Omental fat pad (tissue), 4 donors: ENCODE measurements around the gene AFAP1L1. TPM values are rescaled to one million over a fixed set of nuclear protein-coding genes. Genes with fewer than 3 reads are reported as not detected.
"Not testable (repeated sequence)": the region's sequence is repeated elsewhere in the genome, so short reads cannot be mapped to it uniquely, and the experiment has no call there.

Experiments
- ATAC-seq: fragments of 150-250 bp; one replicate; pipeline ENCODE4 v1.9.1; 2016; ENCODE audit warnings: mild to moderate bottlenecking, moderate library complexity; ENCODE audit not compliant: low FRiP score
- DNase-seq: peaks from one replicate; pipeline ENCODE4 v3.0.0-alpha.2; 2019; ENCODE audit warnings: low spot score
- total RNA-seq, 4 donors: library from RNA; depleted of rRNA; stranded (reverse); fragments of >200 nt; gene quantifications; one replicate each; pipeline ENCODE4 v1.1.0, GENCODE V29; 2016
- TF ChIP-seq, protein P1 (sequence below), 3 donors: fragments of 450-650 bp; IDR thresholded peaks; one replicate each; pipeline ENCODE4 v1.5.1; 2016 to 2017; ENCODE audit warnings: antibody characterized with exemption in 3 of 3, mild to moderate bottlenecking in 3 of 3, moderate library complexity in 2 of 3

Gene AFAP1L1
- total RNA-seq, 4 donors from 2014 or later: 44.1 to 58.5 (median 46.9) TPM

GRCh38 chr5:149386166-149386565 is 114.5 kb downstream of the AFAP1L1 start:
- TF ChIP-seq, protein P1, sequence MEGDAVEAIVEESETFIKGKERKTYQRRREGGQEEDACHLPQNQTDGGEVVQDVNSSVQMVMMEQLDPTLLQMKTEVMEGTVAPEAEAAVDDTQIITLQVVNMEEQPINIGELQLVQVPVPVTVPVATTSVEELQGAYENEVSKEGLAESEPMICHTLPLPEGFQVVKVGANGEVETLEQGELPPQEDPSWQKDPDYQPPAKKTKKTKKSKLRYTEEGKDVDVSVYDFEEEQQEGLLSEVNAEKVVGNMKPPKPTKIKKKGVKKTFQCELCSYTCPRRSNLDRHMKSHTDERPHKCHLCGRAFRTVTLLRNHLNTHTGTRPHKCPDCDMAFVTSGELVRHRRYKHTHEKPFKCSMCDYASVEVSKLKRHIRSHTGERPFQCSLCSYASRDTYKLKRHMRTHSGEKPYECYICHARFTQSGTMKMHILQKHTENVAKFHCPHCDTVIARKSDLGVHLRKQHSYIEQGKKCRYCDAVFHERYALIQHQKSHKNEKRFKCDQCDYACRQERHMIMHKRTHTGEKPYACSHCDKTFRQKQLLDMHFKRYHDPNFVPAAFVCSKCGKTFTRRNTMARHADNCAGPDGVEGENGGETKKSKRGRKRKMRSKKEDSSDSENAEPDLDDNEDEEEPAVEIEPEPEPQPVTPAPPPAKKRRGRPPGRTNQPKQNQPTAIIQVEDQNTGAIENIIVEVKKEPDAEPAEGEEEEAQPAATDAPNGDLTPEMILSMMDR (IDR thresholded peaks at IDR 0.05): no peak
- ATAC-seq (no peak), DNase-seq (no peak)

DNA sequence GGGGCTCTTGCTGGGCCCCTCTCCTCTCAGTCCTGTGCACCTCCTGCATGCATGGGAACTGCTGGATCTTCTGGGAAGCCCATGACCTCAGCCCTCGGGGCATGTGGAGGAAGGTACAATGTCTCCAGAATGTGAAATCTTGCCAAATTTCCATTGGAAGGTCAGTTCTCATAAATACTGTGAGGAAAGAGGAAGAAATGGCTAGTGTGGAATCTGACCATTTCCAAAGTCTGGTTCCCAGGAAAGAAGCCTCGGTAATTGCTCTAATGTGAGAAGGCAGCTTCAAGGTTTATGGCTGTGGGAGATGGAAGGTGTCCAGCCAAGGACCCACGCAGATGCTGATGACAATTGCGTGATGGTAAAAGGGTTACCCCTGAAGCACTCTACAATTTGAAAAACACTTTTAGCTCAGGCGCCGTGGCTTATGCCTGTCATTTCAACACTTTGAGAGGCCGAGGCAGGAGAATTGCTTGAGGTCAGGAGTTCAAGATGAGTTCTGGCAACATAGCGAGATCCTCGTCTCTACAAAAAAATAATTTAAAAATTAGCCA is 115.5 kb downstream of the AFAP1L1 start:
- DNase-seq (no peak), ATAC-seq (no peak)
- TF ChIP-seq, protein P1 (IDR thresholded peaks at IDR 0.05): no peak

DNA sequence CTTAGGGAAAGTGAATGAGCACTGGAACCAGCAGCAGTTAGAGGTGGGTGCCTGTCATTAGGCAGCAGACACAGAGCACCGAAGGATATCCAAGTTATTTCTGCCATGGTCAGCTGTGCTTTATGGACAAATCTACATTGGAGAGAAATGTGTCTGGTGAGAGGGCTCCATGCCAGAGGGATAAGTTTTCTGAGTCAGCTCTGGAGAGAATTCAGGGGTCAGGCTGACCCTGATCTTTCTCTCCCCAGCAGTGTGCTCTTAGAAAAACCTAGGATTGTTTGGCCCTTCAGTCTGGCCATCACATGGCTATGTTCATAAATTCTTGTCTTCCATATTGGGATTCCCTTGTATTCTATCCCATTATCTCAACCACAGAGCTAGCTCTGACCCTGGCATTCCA is 116.3 kb downstream of the AFAP1L1 start:
- TF ChIP-seq, protein P1 (IDR thresholded peaks at IDR 0.05): no peak
- ATAC-seq: no peak
- DNase-seq: no peak

DNA sequence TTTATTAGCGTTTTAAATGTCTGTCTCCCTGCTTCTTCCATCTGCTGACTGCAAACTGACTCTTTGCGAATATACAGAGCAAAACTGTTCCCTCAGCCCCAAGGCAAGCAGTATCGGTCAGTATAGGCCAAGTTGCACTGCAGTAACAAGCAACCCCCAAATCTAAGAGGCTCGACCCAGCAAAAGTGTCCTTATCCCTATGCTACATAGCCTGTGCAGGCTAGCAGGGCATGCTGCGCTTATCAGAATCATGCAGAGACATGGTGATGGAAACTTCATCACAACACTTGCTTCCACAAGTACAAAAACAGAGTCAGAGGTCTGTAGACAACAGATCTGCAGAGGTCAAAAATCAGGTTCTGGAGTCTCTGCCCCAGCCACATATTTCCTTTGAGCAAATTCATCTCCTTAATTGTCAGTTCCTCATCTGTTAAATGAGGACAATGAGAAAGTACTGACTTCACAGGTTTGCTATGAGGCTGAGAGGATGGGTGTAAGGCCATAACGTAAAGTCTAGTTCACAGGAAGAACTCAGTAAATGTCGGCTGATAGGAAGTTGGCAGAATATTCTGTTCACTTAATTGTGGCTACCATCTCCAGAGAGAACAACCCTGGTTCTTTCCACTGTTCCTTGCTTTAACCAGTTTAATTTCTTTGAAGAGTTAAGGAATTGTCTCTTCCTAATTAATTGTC is 117.0 kb downstream of the AFAP1L1 start:
- ATAC-seq: no peak
- no peak for DNase-seq
- TF ChIP-seq, protein P1 (IDR thresholded peaks at IDR 0.05): no peak

DNA sequence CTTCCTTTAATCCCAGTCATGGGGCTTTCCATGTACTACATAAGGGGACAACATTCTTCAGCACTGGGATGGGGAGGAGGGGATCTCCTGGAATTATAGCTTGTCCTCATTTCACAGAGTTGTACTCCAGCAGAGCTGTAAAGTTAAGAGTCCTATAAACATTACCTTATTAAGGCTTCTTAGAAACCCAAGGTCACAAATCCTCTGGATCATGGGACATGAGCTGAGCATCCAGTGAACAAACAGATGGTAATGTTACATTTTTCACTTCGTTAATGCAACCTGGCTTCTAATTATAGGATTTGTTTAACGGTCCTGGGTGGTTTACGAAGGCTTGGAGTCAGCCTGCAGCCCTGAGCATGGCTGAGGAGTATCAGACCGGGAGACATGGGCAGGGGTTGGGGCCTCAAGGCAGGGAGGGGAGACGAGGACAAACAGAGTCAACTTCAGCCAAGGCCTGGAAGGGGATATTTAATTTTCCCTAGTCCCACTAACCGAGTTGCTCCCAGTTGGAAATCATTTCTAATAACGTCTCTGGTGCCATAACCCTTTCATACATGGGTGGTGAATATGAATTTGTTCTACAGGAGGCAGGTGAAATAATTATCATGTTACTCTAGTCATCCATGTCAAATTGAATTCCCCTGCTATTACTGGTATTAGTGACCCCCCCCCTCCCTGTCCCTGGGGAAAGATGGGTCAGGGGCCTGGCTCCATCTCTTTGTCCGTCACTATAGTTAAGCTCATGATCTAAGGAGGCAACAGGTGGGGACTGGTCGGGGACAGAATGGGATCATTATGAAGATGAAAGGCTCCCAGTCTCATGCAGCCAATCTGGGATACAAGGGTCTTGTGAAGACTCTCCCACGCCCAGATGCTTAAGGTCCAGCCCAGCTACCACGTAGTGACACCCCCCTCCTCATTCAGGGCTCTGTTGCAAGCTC is 118.2 kb downstream of the AFAP1L1 start:
- no peak for DNase-seq
- no peak for ATAC-seq
- TF ChIP-seq, protein P1 (IDR thresholded peaks at IDR 0.05): no peak

- DNase-seq, ATAC-seq: not testable (repeated sequence)
Observed at GRCh38 chr5:149391076-149391475, 119.4 kb downstream of the AFAP1L1 start.

Other genes with a start within 250 kb of the AFAP1L1 start
- 1 to 10 TPM in 3 of 4 donors, under 1 TPM in 1; 0.69 to 8.4 (median 2.1) TPM for gene SH3TC2, start 208.8 kb upstream of the AFAP1L1 start, total RNA-seq
- gene ABLIM3, start 130.4 kb upstream of the AFAP1L1 start, total RNA-seq: 100 to 1,000 TPM in 2 of 4 donors, 10 to 100 TPM in 2; 47.8 to 456 (median 104) TPM
- 10 to 100 TPM; 10.9 to 18.4 (median 15.9) TPM for gene GRPEL2, start 73.6 kb downstream of the AFAP1L1 start, total RNA-seq
- 1 to 10 TPM; 2.3 to 3.9 (median 2.5) TPM for gene PCYOX1L, start 86.2 kb downstream of the AFAP1L1 start, total RNA-seq
- 1 to 10 TPM in 1 of 4 donors, not detected in 3; 1.1 TPM for gene IL17B, start 107.4 kb downstream of the AFAP1L1 start, total RNA-seq